Activated CD8-positive, alpha-beta memory T cell treated with anti-CD3 and anti-CD28 coated beads, Interleukin-2, amount 10 ng/mL, durations not matched to agents 7 days and 5 days (primary cell): Measurements from ENCODE around the gene LDHAL6B. TPM values are rescaled to one million over a fixed set of nuclear protein-coding genes. Genes with fewer than 3 reads are reported as not detected.

Source experiments
- ATAC-seq: fragments of 150-1000 bp; cut with Tn5 transposase; one replicate; pipeline ENCODE4 v1.10.0; 2021; ENCODE audit warnings: moderate library complexity
- CTCF ChIA-PET: fragments of 350-600 bp; sonication (Branson Sonifier 250); formaldehyde crosslinking; loops from one replicate; lab custom pipeline; 2021; ENCODE audit warnings: antibody characterized with exemption; lab: Charles Lee
- DNase-seq: peaks from one replicate; pipeline ENCODE4 v3.0.0-alpha.2; 2020
- H3K27ac Mint-ChIP-seq: one replicate; pipeline ENCODE4 v1.8.0; 2021; ENCODE audit warnings: mild to moderate bottlenecking, mixed read lengths
- H3K27me3 Mint-ChIP-seq: one replicate; pipeline ENCODE4 v1.8.0; 2021; ENCODE audit warnings: mixed read lengths
- H3K36me3 Mint-ChIP-seq: one replicate; pipeline ENCODE4 v1.8.0; 2021; ENCODE audit warnings: mild to moderate bottlenecking, mixed read lengths
- H3K4me1 Mint-ChIP-seq: one replicate; pipeline ENCODE4 v1.8.0; 2021; ENCODE audit warnings: mixed read lengths
- H3K4me3 Mint-ChIP-seq: one replicate; pipeline ENCODE4 v1.8.0; 2021; ENCODE audit warnings: mild to moderate bottlenecking, moderate library complexity, mixed read lengths
- H3K9me3 Mint-ChIP-seq: one replicate; pipeline ENCODE4 v1.8.0; 2022; ENCODE audit warnings: low read depth, mixed read lengths
- microRNA-seq: library from miRNA; unstranded; fragments of <30 nt; microRNA quantifications from one replicate; pipeline ENCODE4 v1.2.0, GENCODE V29; 2022
- total RNA-seq, 2 experiments: library from RNA; stranded (reverse); gene quantifications; one replicate each; pipeline ENCODE4 v1.2.3, GENCODE V29; 2021

LDHAL6B gene
- total RNA-seq, 2 experiments from 2014 or later = not detected

GRCh38 chr15:59251001-59251845 is 44.6 kb downstream of the LDHAL6B start:
- H3K36me3 Mint-ChIP-seq = peaks cover 14% of the 10 kb centered on the region
- CTCF ChIA-PET = interaction anchor here (0.9 kb wide), 1 partner anchor 273 kb away, joined by 3 read pairs; no protein-coding TSS in a partner anchor
- H3K27ac Mint-ChIP-seq = peak overlapping the region; percentile 9
- no peaks in the 10 kb centered on the region for H3K27me3 Mint-ChIP-seq
- H3K4me1 Mint-ChIP-seq = peaks cover 49% of the 10 kb centered on the region
- no peak for ATAC-seq
- H3K9me3 Mint-ChIP-seq = no peaks in the 10 kb centered on the region
- H3K4me3 Mint-ChIP-seq = no peak overlapping the region
- no peak for DNase-seq

GRCh38 chr15:59252137-59252536 is 45.5 kb downstream of the LDHAL6B start:
- no peak overlapping the region for H3K4me3 Mint-ChIP-seq
- no peak overlapping the region for H3K27ac Mint-ChIP-seq
- peaks cover 14% of the 10 kb centered on the region for H3K36me3 Mint-ChIP-seq
- CTCF ChIA-PET = interaction anchor here (0.7 to 1.2 kb wide), 2 partner anchors 46 to 48 kb away, joined by 4 to 5 read pairs; no protein-coding TSS in a partner anchor
- H3K4me1 Mint-ChIP-seq = peaks cover 58% of the 10 kb centered on the region
- H3K27me3 Mint-ChIP-seq = no peaks in the 10 kb centered on the region
- DNase-seq = no peak
- H3K9me3 Mint-ChIP-seq = no peaks in the 10 kb centered on the region
- no peak for ATAC-seq

- H3K27ac Mint-ChIP-seq = peak overlapping the region; percentile 71
- H3K4me3 Mint-ChIP-seq = no peak overlapping the region
- H3K4me1 Mint-ChIP-seq = peaks cover 52% of the 10 kb centered on the region
- no peaks in the 10 kb centered on the region for H3K9me3 Mint-ChIP-seq
- ATAC-seq (peak; percentile 79), DNase-seq (peak; percentile 79)
- peaks cover 27% of the 10 kb centered on the region for H3K36me3 Mint-ChIP-seq
- CTCF ChIA-PET = interaction anchor here (1.0 to 1.3 kb wide), 2 partner anchors 13 to 119 kb away, joined by 3 read pairs; no protein-coding TSS in a partner anchor
- peaks cover 3% of the 10 kb centered on the region for H3K27me3 Mint-ChIP-seq
Observed at GRCh38 chr15:59255680-59256336, 49.2 kb downstream of the LDHAL6B start.

- H3K4me3 Mint-ChIP-seq = no peak overlapping the region
- H3K9me3 Mint-ChIP-seq = no peaks in the 10 kb centered on the region
- peaks cover 6% of the 10 kb centered on the region for H3K27me3 Mint-ChIP-seq
- peak overlapping the region; percentile 21 for H3K27ac Mint-ChIP-seq
- ATAC-seq (no peak), DNase-seq (no peak)
- CTCF ChIA-PET = interaction anchor here (0.8 to 1.7 kb wide), 6 partner anchors 8 to 118 kb away, joined by 3 to 4 read pairs (median 3); no protein-coding TSS in a partner anchor
- peaks cover 46% of the 10 kb centered on the region for H3K4me1 Mint-ChIP-seq
- peaks cover 26% of the 10 kb centered on the region for H3K36me3 Mint-ChIP-seq
Observed at GRCh38 chr15:59256482-59256881, 49.8 kb downstream of the LDHAL6B start.

GRCh38 chr15:59257140-59257539 is 50.5 kb downstream of the LDHAL6B start:
- peaks cover 46% of the 10 kb centered on the region for H3K4me1 Mint-ChIP-seq
- H3K27ac Mint-ChIP-seq = no peak overlapping the region
- H3K27me3 Mint-ChIP-seq = peaks cover 7% of the 10 kb centered on the region

More at GRCh38 chr15:59257140-59257539, 50.5 kb downstream of the LDHAL6B start:
- peak; percentile 32 for ATAC-seq
- CTCF ChIA-PET = interaction anchor here (0.8 to 1.7 kb wide), 6 partner anchors 9 to 118 kb away, joined by 3 to 4 read pairs (median 3); no protein-coding TSS in a partner anchor
- Mint-ChIP-seq H3K36me3 (peaks cover 26% of the 10 kb centered on the region), H3K9me3 (no peaks in the 10 kb centered on the region), H3K4me3 (no peak overlapping the region)
- DNase-seq = no peak

Small RNAs within 50 kb of the gene (microRNA-seq; reads per million reads assigned to microRNA genes)
- 9.4 reads per million, percentile 29 among the genes with 10 or more reads in this experiment for gene MIR2116

Other genes starting within 250 kb of the LDHAL6B start
- gene RNF111, start 219.2 kb upstream of the LDHAL6B start, total RNA-seq = 10 to 100 TPM; 39.7 to 39.8 TPM
- gene CCNB2, start 101.7 kb upstream of the LDHAL6B start, total RNA-seq = 10 to 100 TPM; 95.3 to 97.0 TPM
- 100 to 1,000 TPM in 1 of 2 experiments, 10 to 100 TPM in 1; 60.3 to 224 TPM for gene MYO1E, start 166.0 kb downstream of the LDHAL6B start, total RNA-seq
- 1 to 10 TPM; 2.5 to 3.7 TPM for gene FAM81A, start 231.3 kb downstream of the LDHAL6B start, total RNA-seq